GM12873 (cell line): Measurements from ENCODE around the gene CDK7.

ENCODE experiments used
- CTCF ChIP-seq: IDR thresholded peaks from 2 replicates; pipeline ENCODE4 v1.5.1; 2012; ENCODE audit warnings: low read depth, mild to moderate bottlenecking, moderate library complexity, low read length, control low read depth; ENCODE audit not compliant: insufficient read depth; ENCODE audit errors: missing control alignments

The CDK7 gene

GRCh38 chr5:69225860-69226259 lies 8.8 kb upstream of the CDK7 start:
- no peak for TF ChIP-seq CTCF

- TF ChIP-seq CTCF: no peak
Measured at GRCh38 chr5:69230181-69230580, 4.5 kb upstream of the CDK7 start.

- no peak for TF ChIP-seq CTCF
Measured at GRCh38 chr5:69231281-69231680, 3.4 kb upstream of the CDK7 start.

GRCh38 chr5:69231851-69232250 lies 2.8 kb upstream of the CDK7 start:
- no peak for TF ChIP-seq CTCF

- TF ChIP-seq CTCF: no peak
Measured at GRCh38 chr5:69237877-69238276, 3.2 kb downstream of the CDK7 start.

GRCh38 chr5:69238760-69239251 lies 4.1 kb downstream of the CDK7 start:
- no peak for TF ChIP-seq CTCF

- no peak for TF ChIP-seq CTCF
Measured at GRCh38 chr5:69242215-69242927, 7.7 kb downstream of the CDK7 start.
